GM21717 (cell line): Measurements from ENCODE around the gene DNAH10.

ENCODE experiments used
- ATAC-seq: cut with Tn5 transposase; IDR thresholded peaks from one replicate; pipeline ENCODE4 v1.9.1; 2021; ENCODE audit warnings: mild to moderate bottlenecking, moderate library complexity; ENCODE audit not compliant: unreplicated experiment

Gene DNAH10

GRCh38 chr12:123877968-123878367 lies 115.9 kb downstream of the DNAH10 start:
- ATAC-seq, result no peak

- ATAC-seq, result no peak
Measured at GRCh38 chr12:123879101-123879500, 117.0 kb downstream of the DNAH10 start.

GRCh38 chr12:123879691-123880090 lies 117.6 kb downstream of the DNAH10 start:
- ATAC-seq, result no peak

- no peak for ATAC-seq
Measured at GRCh38 chr12:123882161-123882705, 120.1 kb downstream of the DNAH10 start.

GRCh38 chr12:123886258-123886657 lies 124.2 kb downstream of the DNAH10 start:
- ATAC-seq, result no peak

- ATAC-seq, result no peak
Measured at GRCh38 chr12:123886931-123887582, 125.0 kb downstream of the DNAH10 start.

- no peak for ATAC-seq
Measured at GRCh38 chr12:123888989-123889388, 126.9 kb downstream of the DNAH10 start.

GRCh38 chr12:123889848-123890535 lies 127.9 kb downstream of the DNAH10 start:
- no peak for ATAC-seq

- ATAC-seq, result no peak
Measured at GRCh38 chr12:123890536-123890902, 128.4 kb downstream of the DNAH10 start.

- no peak for ATAC-seq
Measured at GRCh38 chr12:123891011-123891410, 128.9 kb downstream of the DNAH10 start.

GRCh38 chr12:123891516-123892179 lies 129.5 kb downstream of the DNAH10 start:
- ATAC-seq, result no peak

GRCh38 chr12:123892180-123892559 lies 130.1 kb downstream of the DNAH10 start:
- no peak for ATAC-seq

- ATAC-seq, result no peak
Measured at GRCh38 chr12:123892853-123893252, 130.8 kb downstream of the DNAH10 start.

GRCh38 chr12:123893276-123893675 lies 131.2 kb downstream of the DNAH10 start:
- ATAC-seq, result no peak

- no peak for ATAC-seq
Measured at GRCh38 chr12:123894823-123895345, 132.8 kb downstream of the DNAH10 start.

- no peak for ATAC-seq
Measured at GRCh38 chr12:123895451-123895850, 133.3 kb downstream of the DNAH10 start.

- ATAC-seq, result no peak
Measured at GRCh38 chr12:123896767-123897166, 134.7 kb downstream of the DNAH10 start.

- no peak for ATAC-seq
Measured at GRCh38 chr12:123897221-123897620, 135.1 kb downstream of the DNAH10 start.

GRCh38 chr12:123898673-123899072 lies 136.6 kb downstream of the DNAH10 start:
- ATAC-seq, result no peak

- no peak for ATAC-seq
Measured at GRCh38 chr12:123899368-123899767, 137.3 kb downstream of the DNAH10 start.

- no peak for ATAC-seq
Measured at GRCh38 chr12:123900871-123901376, 138.8 kb downstream of the DNAH10 start.
